Right cardiac atrium (tissue), 5 donors: Measurements from ENCODE around the gene BUD31. TPM values are rescaled to one million over a fixed set of nuclear protein-coding genes. Genes with fewer than 3 reads are reported as not detected.
"Not testable (repeated sequence)": the region's sequence is repeated elsewhere in the genome, so short reads cannot be mapped to it uniquely, and the experiment has no call there.

Source experiments
- ATAC-seq, 2 donors: fragments of 200-7000 bp; cut with Tn5 transposase; one replicate each; pipeline versions ENCODE4 v1.8.0 to v1.9.1; 2020; ENCODE audit warnings: moderate library complexity in 2 of 2, mild to moderate bottlenecking in 1 of 2
- DNase-seq, 3 donors: peaks; one replicate each; pipeline ENCODE4 v3.0.0-alpha.2; 2020
- H3K27ac ChIP-seq: one replicate; pipeline ENCODE4 v1.5.1; 2013; ENCODE audit warnings: mild to moderate bottlenecking, low read length, control low read depth, moderate library complexity
- H3K27me3 ChIP-seq: one replicate; pipeline ENCODE4 v1.6.1; 2013; ENCODE audit not compliant: control insufficient read depth, insufficient read depth
- H3K4me1 ChIP-seq: one replicate; pipeline ENCODE4 v1.6.1; 2013; ENCODE audit warnings: low read length; ENCODE audit not compliant: control insufficient read depth, insufficient read depth
- H3K4me3 ChIP-seq: one replicate; pipeline ENCODE4 v1.5.1; 2013; ENCODE audit warnings: low read length, control low read depth
- H3K9me3 ChIP-seq: one replicate; pipeline ENCODE4 v1.6.1; 2013; ENCODE audit warnings: low read length; ENCODE audit not compliant: control insufficient read depth
- WGBS: extraction: QIAGEN DNeasy Blood & Tissue Kit; methylation state at CpG from one replicate; pipeline ENCODE4 v1.1.7; 2013; 5-methylcytosine and 5-hydroxymethylcytosine counted together
- intact Hi-C, 4 donors: fragments of 100-400 bp; cut with DNase I; formaldehyde crosslinking; loops; one replicate each; pipeline versions ENCODE4 v1.11.0 to v1.14.0; 2022 to 2023
- polyA plus RNA-seq: library from polyadenylated mRNA; stranded (reverse); fragments of 200-250 nt; gene quantifications from one replicate; pipeline ENCODE4 v1.2.3, GENCODE V29; 2013
- total RNA-seq, 4 donors: library from RNA; stranded (reverse); fragmentation: NEBNext Ultra II Directional; extraction: Animal tissue kit (Norgen Biotek cat#: 25700); gene quantifications; one replicate each; pipeline ENCODE4 v1.2.1, GENCODE V29; 2021
- donor health status: healthy with polysubstance abuse.
- donor health status: DM: no; HTN: yes; CAD: no.
- donor health status: DM: no; HTN: no; CAD: no.
- donor health status: DM: no; HTN: yes; CAD: no; lungs with severe emphysema.
- donor health status: DM: yes; HTN: yes; CAD: no.

The BUD31 gene
- total and polyA plus RNA-seq, 5 donors = 37.8 to 65.1 (median 44.2) TPM

GRCh38 chr7:99404235-99404976, 4.4 kb upstream of the BUD31 start:
- H3K4me1 ChIP-seq = peaks cover 3% of the 10 kb centered on the region
- WGBS = 78% methylated on average over 18 of the region's 18 CpGs
- H3K9me3 ChIP-seq = no peaks in the 10 kb centered on the region
- H3K27me3 ChIP-seq = no peaks in the 10 kb centered on the region
- ATAC-seq (no peak), DNase-seq (peak in 2 of 3 donors; percentile 58 to 67)
- H3K4me3 ChIP-seq = no peak overlapping the region
- no peak overlapping the region for H3K27ac ChIP-seq
- intact Hi-C loops = no loop called here

GRCh38 chr7:99404977-99405320, 3.8 kb upstream of the BUD31 start:
- ATAC-seq = no peak
- 93% methylated on average over 10 of the region's 10 CpGs for WGBS
- no peak overlapping the region for H3K27ac ChIP-seq
- intact Hi-C loops = no loop called here
- H3K4me1 ChIP-seq = peaks cover 6% of the 10 kb centered on the region
- H3K9me3 ChIP-seq = no peaks in the 10 kb centered on the region
- peak in 2 of 3 donors; percentile 41 to 51 for DNase-seq
- no peaks in the 10 kb centered on the region for H3K27me3 ChIP-seq
- H3K4me3 ChIP-seq = no peak overlapping the region

- Histone ChIP-seq H3K27me3 (no peaks in the 10 kb centered on the region), H3K4me3 (no peak overlapping the region), H3K9me3 (no peaks in the 10 kb centered on the region), H3K4me1 (peaks cover 7% of the 10 kb centered on the region), H3K27ac (no peak overlapping the region)
- intact Hi-C loops = no loop called here
- WGBS = 66% methylated on average over 1 of the region's 1 CpG
- peak in 1 of 3 donors; percentile 4 for DNase-seq
- ATAC-seq = no peak
Measured at GRCh38 chr7:99406557-99406956, 2.2 kb upstream of the BUD31 start.

GRCh38 chr7:99407872-99408378, 844 bp upstream of the BUD31 start:
- Histone ChIP-seq H3K4me3 (peak overlapping the region; percentile 97), H3K27me3 (no peaks in the 10 kb centered on the region), H3K9me3 (no peaks in the 10 kb centered on the region), H3K27ac (peak overlapping the region; percentile 99), H3K4me1 (peaks cover 7% of the 10 kb centered on the region)
- DNase-seq = peak; percentile 71 to 79 (median 75)
- under 1% methylated on average over 28 of the region's 28 CpGs for WGBS
- intact Hi-C loops = no loop called here
- ATAC-seq = peak; percentile 8 to 71

- no peaks in the 10 kb centered on the region for H3K27me3 ChIP-seq
- DNase-seq (peak in 2 of 3 donors; percentile 6 to 33), ATAC-seq (no peak)
Measured at GRCh38 chr7:99409192-99409572, 413 bp downstream of the BUD31 start.

GRCh38 chr7:99409806-99410205, 1.0 kb downstream of the BUD31 start:
- H3K4me1 ChIP-seq = peaks cover 7% of the 10 kb centered on the region
- intact Hi-C loops = no loop called here
- H3K27me3 ChIP-seq = no peaks in the 10 kb centered on the region
- H3K9me3 ChIP-seq = no peaks in the 10 kb centered on the region
- H3K27ac ChIP-seq = no peak overlapping the region
- peak overlapping the region; percentile 97 for H3K4me3 ChIP-seq
- DNase-seq (no peak), ATAC-seq (no peak)
- WGBS = 45% methylated on average over 3 of the region's 3 CpGs

More at GRCh38 chr7:99409192-99409572, 413 bp downstream of the BUD31 start:
- peaks cover 7% of the 10 kb centered on the region for H3K4me1 ChIP-seq
- H3K27ac ChIP-seq = peak overlapping the region; percentile 99
- intact Hi-C loops = no loop called here
- peak overlapping the region; percentile 97 for H3K4me3 ChIP-seq
- H3K9me3 ChIP-seq = no peaks in the 10 kb centered on the region
- WGBS = 0% methylated on average over 18 of the region's 18 CpGs

GRCh38 chr7:99410635-99411034, 1.9 kb downstream of the BUD31 start:
- intact Hi-C loops = no loop called here
- WGBS = 89% methylated on average over 2 of the region's 2 CpGs

GRCh38 chr7:99415513-99416127, 6.9 kb downstream of the BUD31 start:
- intact Hi-C loops, H3K4me3 ChIP-seq, H3K27me3 ChIP-seq, H3K4me1 ChIP-seq, ATAC-seq, H3K9me3 ChIP-seq, H3K27ac ChIP-seq: not testable (repeated sequence)
- peak; percentile 70 to 88 (median 86) for DNase-seq
- 58% methylated on average over 17 of the region's 17 CpGs for WGBS

More at GRCh38 chr7:99410635-99411034, 1.9 kb downstream of the BUD31 start:
- Histone ChIP-seq H3K4me1 (peaks cover 7% of the 10 kb centered on the region), H3K27me3 (no peaks in the 10 kb centered on the region), H3K4me3 (no peak overlapping the region), H3K27ac (no peak overlapping the region), H3K9me3 (no peaks in the 10 kb centered on the region)
- no peak for DNase-seq
- no peak for ATAC-seq

GRCh38 chr7:99418260-99418659, 9.5 kb downstream of the BUD31 start:
- H3K4me3 ChIP-seq = no peak overlapping the region
- no peak overlapping the region for H3K27ac ChIP-seq
- no peaks in the 10 kb centered on the region for H3K9me3 ChIP-seq
- no peaks in the 10 kb centered on the region for H3K27me3 ChIP-seq
- 86% methylated on average over 9 of the region's 9 CpGs for WGBS
- DNase-seq (peak in 2 of 3 donors; percentile 7 to 16), ATAC-seq (peak in 1 of 2 donors; percentile 11)
- H3K4me1 ChIP-seq = no peaks in the 10 kb centered on the region
- intact Hi-C loops = no loop called here

- WGBS = 87% methylated on average over 29 of the region's 29 CpGs
- no peak overlapping the region for H3K27ac ChIP-seq
- no peaks in the 10 kb centered on the region for H3K9me3 ChIP-seq
- H3K4me1 ChIP-seq = no peaks in the 10 kb centered on the region
- ATAC-seq (peak in 1 of 2 donors; percentile 5), DNase-seq (peak in 2 of 3 donors; percentile 35 to 45)
- intact Hi-C loops = no loop called here
- H3K4me3 ChIP-seq = no peak overlapping the region
- H3K27me3 ChIP-seq = no peaks in the 10 kb centered on the region
Measured at GRCh38 chr7:99419323-99420021, 10.7 kb downstream of the BUD31 start.

- DNase-seq = peak in 1 of 3 donors; percentile 31
Measured at GRCh38 chr7:99420213-99420612, 11.4 kb downstream of the BUD31 start.

More at GRCh38 chr7:99420213-99420612, 11.4 kb downstream of the BUD31 start:
- no peaks in the 10 kb centered on the region for H3K4me1 ChIP-seq
- H3K4me3 ChIP-seq = no peak overlapping the region
- no peaks in the 10 kb centered on the region for H3K27me3 ChIP-seq
- H3K27ac ChIP-seq = no peak overlapping the region
- H3K9me3 ChIP-seq = no peaks in the 10 kb centered on the region
- intact Hi-C loops = no loop called here
- no peak for ATAC-seq
- 88% methylated on average over 5 of the region's 5 CpGs for WGBS
